HepG2 (cell line): ENCODE data around the gene TFEB. TPM values are rescaled to one million over a fixed set of nuclear protein-coding genes. Genes with fewer than 3 reads are reported as not detected.

Source experiments
- ATAD3A ChIP-seq: sonication (generic); formaldehyde crosslinking; IDR thresholded peaks from 2 replicates; pipeline ENCODE4 v1.4.0; 2020; ENCODE audit warnings: missing genetic modification reagents
- CBX5 ChIP-seq: sonication (generic); formaldehyde crosslinking; IDR thresholded peaks from 2 replicates; pipeline ENCODE4 v1.4.0; 2020; ENCODE audit warnings: missing genetic modification reagents, borderline replicate concordance
- CHD4 ChIP-seq: fragments of 200-600 bp; sonication (generic); IDR thresholded peaks from 2 replicates; pipeline ENCODE4 v1.7.0; 2017; ENCODE audit warnings: mild to moderate bottlenecking, low read length, borderline replicate concordance
- ELF4 ChIP-seq: sonication (generic); formaldehyde crosslinking; IDR thresholded peaks from 2 replicates; pipeline ENCODE4 v1.5.0; 2020; ENCODE audit warnings: missing genetic modification reagents, mild to moderate bottlenecking, moderate library complexity, borderline replicate concordance
- FOXC1 ChIP-seq: sonication (generic); formaldehyde crosslinking; IDR thresholded peaks from 2 replicates; pipeline ENCODE4 v1.8.0; 2022; ENCODE audit warnings: mild to moderate bottlenecking, missing genetic modification reagents, borderline replicate concordance
- HDAC1 ChIP-seq: sonication (generic); formaldehyde crosslinking; IDR thresholded peaks from 2 replicates; pipeline ENCODE4 v1.5.1; 2020; ENCODE audit warnings: mild to moderate bottlenecking, missing genetic modification reagents
- KDM5B ChIP-seq: sonication (generic); formaldehyde crosslinking; IDR thresholded peaks from 2 replicates; pipeline ENCODE4 v1.4.0; 2020; ENCODE audit warnings: missing genetic modification reagents, mild to moderate bottlenecking, borderline replicate concordance
- KLF12 ChIP-seq: sonication (generic); formaldehyde crosslinking; IDR thresholded peaks from 2 replicates; pipeline ENCODE4 v1.4.0; 2020; ENCODE audit warnings: missing genetic modification reagents, borderline replicate concordance
- MEIS2 ChIP-seq: sonication (generic); formaldehyde crosslinking; IDR thresholded peaks from 2 replicates; pipeline ENCODE4 v1.9.0; 2021; ENCODE audit warnings: mild to moderate bottlenecking, missing genetic modification reagents
- MIER2 ChIP-seq: IDR thresholded peaks from 2 replicates; pipeline ENCODE4 v1.6.1; 2016; ENCODE audit warnings: missing biosample characterization, missing genetic modification reagents
- NFE2L1 ChIP-seq: sonication (generic); formaldehyde crosslinking; IDR thresholded peaks from 2 replicates; pipeline ENCODE4 v1.4.0; 2020; ENCODE audit warnings: missing genetic modification reagents, mild to moderate bottlenecking, borderline replicate concordance
- TBP ChIP-seq: sonication (generic); formaldehyde crosslinking; IDR thresholded peaks from 2 replicates; pipeline ENCODE4 v1.5.0; 2020; ENCODE audit warnings: missing genetic modification reagents
- ZBTB38 ChIP-seq: sonication (generic); formaldehyde crosslinking; IDR thresholded peaks from 2 replicates; pipeline ENCODE4 v1.5.1; 2020; ENCODE audit warnings: mild to moderate bottlenecking, missing genetic modification reagents
- ZC3H4 ChIP-seq: sonication (generic); formaldehyde crosslinking; IDR thresholded peaks from 2 replicates; pipeline ENCODE4 v1.4.0; 2020; ENCODE audit warnings: missing genetic modification reagents, borderline replicate concordance
- ZFP36L1 ChIP-seq: sonication (generic); formaldehyde crosslinking; IDR thresholded peaks from 2 replicates; pipeline ENCODE4 v1.8.0; 2022; ENCODE audit warnings: mild to moderate bottlenecking, missing genetic modification reagents, moderate library complexity
- ZNF224 ChIP-seq: sonication (generic); formaldehyde crosslinking; IDR thresholded peaks from 2 replicates; pipeline ENCODE4 v1.5.0; 2020; ENCODE audit warnings: mild to moderate bottlenecking, missing genetic modification reagents
- ZNF264 ChIP-seq: sonication (generic); formaldehyde crosslinking; IDR thresholded peaks from 2 replicates; pipeline ENCODE4 v1.4.0; 2020; ENCODE audit warnings: missing genetic modification reagents
- ZNF432 ChIP-seq: sonication (generic); formaldehyde crosslinking; IDR thresholded peaks from 2 replicates; pipeline ENCODE4 v1.5.0; 2020; ENCODE audit warnings: missing genetic modification reagents, mild to moderate bottlenecking, borderline replicate concordance
- ZNF543 ChIP-seq: sonication (generic); formaldehyde crosslinking; IDR thresholded peaks from 2 replicates; pipeline ENCODE4 v1.4.0; 2020; ENCODE audit warnings: mild to moderate bottlenecking, missing genetic modification reagents
- ZNF660 ChIP-seq: sonication (generic); formaldehyde crosslinking; IDR thresholded peaks from 2 replicates; pipeline ENCODE4 v1.5.1; 2020; ENCODE audit warnings: mild to moderate bottlenecking, low read depth, missing genetic modification reagents, borderline replicate concordance
- ZNF772 ChIP-seq: sonication (generic); formaldehyde crosslinking; IDR thresholded peaks from 2 replicates; pipeline ENCODE4 v1.5.0; 2020; ENCODE audit warnings: mild to moderate bottlenecking, missing genetic modification reagents
- ZNF839 ChIP-seq: sonication (generic); formaldehyde crosslinking; IDR thresholded peaks from 2 replicates; pipeline ENCODE4 v1.4.0; 2020; ENCODE audit warnings: missing genetic modification reagents, mild to moderate bottlenecking, borderline replicate concordance
- ZNF878 ChIP-seq: sonication (generic); formaldehyde crosslinking; IDR thresholded peaks from 2 replicates; pipeline ENCODE4 v1.8.1; 2023; ENCODE audit warnings: mild to moderate bottlenecking, missing genetic modification reagents, moderate library complexity
- ZXDC ChIP-seq: sonication (generic); formaldehyde crosslinking; IDR thresholded peaks from 2 replicates; pipeline ENCODE4 v1.5.0; 2020; ENCODE audit warnings: mild to moderate bottlenecking, missing genetic modification reagents
- polyA plus RNA-seq, 8 experiments: library from polyadenylated mRNA; depleted of rRNA in 3 of 8; stranded (reverse) in 7 of 8; unstranded in 1 of 8; fragments of >200 nt; fragmentation: Illumina TruSeq in 4 of 8; extraction: Trizol in 4 of 8; gene quantifications; 2 replicates each; pipeline versions ENCODE4 v1.2.1 to v1.2.3, GENCODE V29; 2011 to 2016; ENCODE audit warnings: low read depth in 4 of 8, missing spikeins in 1 of 8, mixed read lengths in 1 of 8; ENCODE audit not compliant: insufficient read depth in 1 of 8
- total RNA-seq, 5 experiments: library from RNA; depleted of rRNA; stranded (reverse); fragments of >200 nt; fragmentation: Illumina TruSeq; extraction: Trizol; gene quantifications; 2 replicates each; pipeline ENCODE4 v1.2.3, GENCODE V29; 2016; ENCODE audit warnings: low read depth in 1 of 5
- TF ChIP-seq, protein P1 (sequence below): sonication (generic); formaldehyde crosslinking; IDR thresholded peaks from 2 replicates; pipeline ENCODE4 v1.4.0; 2020; ENCODE audit warnings: missing genetic modification reagents, mild to moderate bottlenecking, borderline replicate concordance
- TF ChIP-seq, protein P2 (sequence below): sonication (generic); formaldehyde crosslinking; IDR thresholded peaks from 2 replicates; pipeline ENCODE4 v1.5.0; 2020; ENCODE audit warnings: missing genetic modification reagents

The TFEB gene
- total and polyA plus RNA-seq, 2 of the 13 experiments (the other 11 are each of a cell fraction or from before 2014, with no cell fraction given): 13.3 to 18.7 TPM

DNA sequence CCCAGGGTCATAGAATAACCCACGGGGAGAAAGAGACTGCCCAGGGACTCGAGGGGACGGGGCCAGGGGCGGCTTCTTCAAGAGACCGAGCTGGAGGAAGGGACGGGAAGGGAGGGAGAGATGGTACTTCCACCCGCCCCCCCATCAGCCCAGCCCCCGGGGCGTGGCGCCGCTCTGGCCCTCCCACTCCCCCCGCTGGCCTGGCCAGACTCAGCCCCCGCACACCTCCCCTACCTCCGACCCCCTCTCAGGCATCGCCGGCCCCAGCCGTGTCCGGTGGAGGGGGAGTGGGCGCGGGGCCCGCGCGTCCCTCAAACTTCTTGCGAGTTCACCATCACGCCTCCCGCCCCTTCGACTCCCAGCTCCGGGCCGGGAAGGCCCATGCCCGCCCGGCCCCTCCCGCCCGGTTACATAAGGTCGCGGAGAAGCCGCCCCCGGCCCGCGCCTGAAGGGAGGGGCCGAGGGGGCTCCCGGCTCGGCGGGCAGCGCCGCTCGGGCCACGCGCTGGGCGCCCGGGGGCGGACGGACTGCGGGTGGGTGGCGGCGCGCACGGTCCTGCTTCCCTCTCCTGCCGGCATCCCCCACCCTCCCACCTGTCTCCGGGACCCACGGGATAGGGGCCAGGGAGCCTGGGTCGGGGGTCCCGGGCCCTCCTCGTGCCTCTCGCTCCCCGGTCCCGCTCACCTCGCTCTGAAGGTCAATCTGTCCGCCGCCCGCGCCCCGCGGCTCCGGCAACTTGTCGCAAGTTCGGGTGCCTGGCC, 562 bp downstream of the TFEB start (continued):
- TF ChIP-seq ZNF543: no peak
- TF ChIP-seq MEIS2 (CRISPR knock-in tag): peak; percentile 20
- no peak for TF ChIP-seq ELF4 (CRISPR knock-in tag)
- TF ChIP-seq NFE2L1 (CRISPR knock-in tag): no peak
- TF ChIP-seq HDAC1 (CRISPR knock-in tag): peak; percentile 22; the same call in 1 of the 2 replicates
- no peak for TF ChIP-seq ZNF224 (CRISPR knock-in tag)
- 0 out of 2 replicates have a peak, but pooled peaks have one; percentile 39 for TF ChIP-seq ZXDC (CRISPR knock-in tag)
- TF ChIP-seq CBX5: no peak
- no peak for TF ChIP-seq ZNF660 (CRISPR knock-in tag)
- no peak; the same call in 1 of the 2 replicates for TF ChIP-seq FOXC1 (CRISPR knock-in tag)
- 0 out of 2 replicates have a peak, but pooled peaks have one; percentile 51 for TF ChIP-seq ZNF772 (CRISPR knock-in tag)
- TF ChIP-seq ATAD3A: no peak
- no peak for TF ChIP-seq ZNF264
- TF ChIP-seq TBP: no peak
- 0 out of 2 replicates have a peak, but pooled peaks have one; percentile 5 for TF ChIP-seq ZBTB38 (CRISPR knock-in tag)
- 0 out of 2 replicates have a peak, but pooled peaks have one; percentile 17 for TF ChIP-seq ZNF839 (CRISPR knock-in tag)
- no peak for TF ChIP-seq CHD4
- TF ChIP-seq MIER2 (CRISPR knock-in tag): no peak
- TF ChIP-seq, protein P1, sequence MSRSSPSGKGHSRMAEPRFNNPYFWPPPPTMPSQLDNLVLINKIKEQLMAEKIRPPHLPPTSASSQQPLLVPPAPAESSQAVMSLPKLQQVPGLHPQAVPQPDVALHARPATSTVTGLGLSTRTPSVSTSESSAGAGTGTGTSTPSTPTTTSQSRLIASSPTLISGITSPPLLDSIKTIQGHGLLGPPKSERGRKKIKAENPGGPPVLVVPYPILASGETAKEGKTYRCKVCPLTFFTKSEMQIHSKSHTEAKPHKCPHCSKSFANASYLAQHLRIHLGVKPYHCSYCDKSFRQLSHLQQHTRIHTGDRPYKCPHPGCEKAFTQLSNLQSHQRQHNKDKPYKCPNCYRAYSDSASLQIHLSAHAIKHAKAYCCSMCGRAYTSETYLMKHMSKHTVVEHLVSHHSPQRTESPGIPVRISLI (CRISPR knock-in tag): no peak
- no peak for TF ChIP-seq ZFP36L1 (CRISPR knock-in tag)
- TF ChIP-seq ZNF878 (CRISPR knock-in tag): no peak
- TF ChIP-seq ZC3H4: no peak
- no peak for TF ChIP-seq KLF12
- peak; percentile 56; the same call in 1 of the 2 replicates for TF ChIP-seq KDM5B (CRISPR knock-in tag)
- TF ChIP-seq, protein P2, sequence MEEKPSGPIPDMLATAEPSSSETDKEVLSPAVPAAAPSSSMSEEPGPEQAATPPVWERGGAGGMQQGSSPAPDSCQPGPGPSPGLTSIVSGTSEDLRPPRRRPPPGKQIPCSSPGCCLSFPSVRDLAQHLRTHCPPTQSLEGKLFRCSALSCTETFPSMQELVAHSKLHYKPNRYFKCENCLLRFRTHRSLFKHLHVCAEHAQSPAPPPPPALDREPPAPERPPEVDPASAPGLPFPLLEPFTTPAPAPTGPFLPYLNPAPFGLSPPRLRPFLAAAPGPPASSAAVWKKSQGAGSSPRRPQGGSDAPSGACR (CRISPR knock-in tag): no peak
- TF ChIP-seq ZNF432: no peak
